K562 (cell line): ENCODE measurements around the gene GALNT18. TPM values are rescaled to one million over a fixed set of nuclear protein-coding genes. Genes with fewer than 3 reads are reported as not detected.

Source experiments
- ATAC-seq: fragments of 200-7000 bp; cut with Tn5 transposase; 3 replicates; pipeline ENCODE4 v1.9.1; 2020; ENCODE audit warnings: moderate library complexity
- BruUV-seq: library from RNA; stranded (reverse); fragments of 400-500 nt; replicated peaks from 2 replicates; lab custom pipeline; 2021; lab: Mats Ljungman, UMichigan
- CTCF ChIA-PET: fragments of 300-600 bp; formaldehyde crosslinking; extraction: SDS; loops from one replicate; lab custom pipeline; 2021; ENCODE audit warnings: low intra/inter-chr PET ratio; lab: Yijun Ruan, JAX
- POLR2A ChIA-PET: fragments of 300-600, 350-650 bp; sonication (Branson Sonifier 250); formaldehyde crosslinking; extraction: SDS; loops from one replicate; lab custom pipeline; 2021; ENCODE audit warnings: antibody characterized with exemption, inconsistent platforms; lab: Yijun Ruan, JAX
- DNase-seq, 4 experiments: peaks; one replicate each; pipeline versions ENCODE4 v3.0.0 to v3.0.0-alpha.2; 2011 to 2018; ENCODE audit warnings: low spot score in 3 of 4, mixed read lengths in 3 of 4; ENCODE audit errors: extremely low read depth in 1 of 4
- FAIRE-seq: peaks from 2 replicates; lab custom pipeline; 2011; peaks lifted over from hg19 to GRCh38; lab: Jason Lieb, UNC
- H2AFZ ChIP-seq: 2 replicates; pipeline ENCODE4 v1.6.0; 2011; ENCODE audit warnings: low read depth, low read length, control low read depth, inconsistent platforms
- H3K27ac ChIP-seq: fragments of 200-600 bp; 3 replicates; pipeline ENCODE4 v1.8.0; 2011; ENCODE audit warnings: low read depth, mild to moderate bottlenecking, control low read depth, inconsistent platforms, low read length, moderate library complexity, mixed read lengths; ENCODE audit errors: extremely low read depth
- H3K27me3 ChIP-seq, 2 experiments: fragments of 300-600 bp in 1 of 2; 2 replicates in 1 of 2; 3 replicates in 1 of 2; pipeline versions ENCODE4 v1.6.0 to v1.8.0; 2011; ENCODE audit warnings: inconsistent platforms in 2 of 2, low read length in 2 of 2, mild to moderate bottlenecking in 1 of 2, mixed read lengths in 1 of 2, moderate library complexity in 1 of 2; ENCODE audit not compliant: control insufficient read depth in 2 of 2, insufficient read depth in 2 of 2
- H3K36me3 ChIP-seq: fragments of 300-600 bp; 3 replicates; pipeline ENCODE4 v1.8.0; 2011; ENCODE audit warnings: mild to moderate bottlenecking, low read length, inconsistent platforms; ENCODE audit not compliant: control insufficient read depth, insufficient read depth
- H3K4me1 ChIP-seq, 2 experiments: fragments of 200-600 bp in 1 of 2; replicated peaks in 1 of 2; 2 replicates in 1 of 2; 3 replicates in 1 of 2; pipeline versions ENCODE4 v1.5.1 to v1.8.0; 2011; ENCODE audit warnings: inconsistent platforms in 2 of 2, low read length in 2 of 2, mild to moderate bottlenecking in 1 of 2, mixed read lengths in 1 of 2, moderate library complexity in 1 of 2; ENCODE audit not compliant: control insufficient read depth in 2 of 2, insufficient read depth in 2 of 2
- H3K4me2 ChIP-seq: 2 replicates; pipeline ENCODE4 v1.6.1; 2011; ENCODE audit warnings: low read length, control low read depth, inconsistent platforms, mixed read lengths; ENCODE audit not compliant: insufficient read depth
- H3K4me3 ChIP-seq: fragments of 200-600 bp; sonication (generic), shearing (Covaris generic); 2 replicates; pipeline ENCODE4 v1.5.1; 2016; ENCODE audit warnings: control low read depth, inconsistent platforms
- H3K79me2 ChIP-seq: fragments of 200-600 bp; 3 replicates; pipeline ENCODE4 v1.8.0; 2011; ENCODE audit warnings: low read length, inconsistent platforms; ENCODE audit not compliant: control insufficient read depth, insufficient read depth
- H3K9ac ChIP-seq, 2 experiments: 2 replicates each; pipeline versions ENCODE4 v1.6.0 to v1.6.1; 2011; ENCODE audit warnings: low read depth in 2 of 2, low read length in 2 of 2, control low read depth in 1 of 2, inconsistent platforms in 1 of 2, mild to moderate bottlenecking in 1 of 2, mixed read lengths in 1 of 2; ENCODE audit not compliant: insufficient read depth in 1 of 2
- H3K9me1 ChIP-seq: one replicate; pipeline ENCODE4 v1.6.0; 2011; ENCODE audit warnings: inconsistent platforms, mild to moderate bottlenecking, low read length, moderate library complexity; ENCODE audit not compliant: control insufficient read depth, insufficient read depth
- H3K9me3 ChIP-seq: replicated peaks from 2 replicates; pipeline ENCODE4 v1.5.1; 2011; ENCODE audit warnings: low read depth, low read length, inconsistent platforms; ENCODE audit not compliant: control insufficient read depth, insufficient read depth
- H4K20me1 ChIP-seq: replicated peaks from 2 replicates; pipeline ENCODE4 v1.6.1; 2011; ENCODE audit warnings: low read length, inconsistent platforms, mixed read lengths; ENCODE audit not compliant: control insufficient read depth, insufficient read depth
- HNRNPH1 ChIP-seq: fragments of 200-400 bp; formaldehyde crosslinking; optimal IDR thresholded peaks from 2 replicates; pipeline ENCODE3; 2017; ENCODE audit warnings: low read depth, mild to moderate bottlenecking, low read length, moderate library complexity
- SP2 ChIP-seq: IDR thresholded peaks from 2 replicates; pipeline ENCODE4 v1.6.1; 2011; ENCODE audit warnings: mild to moderate bottlenecking, low read depth, low read length, moderate library complexity; ENCODE audit not compliant: poor library complexity, severe bottlenecking; ENCODE audit errors: extremely low read depth
- ZNF384 ChIP-seq: IDR thresholded peaks from 2 replicates; pipeline ENCODE4 v1.6.1; 2012; ENCODE audit warnings: low read depth, low read length, improper control_type of control experiment
- WGBS: fragments of 100-300 bp; shearing (Covaris generic); methylation state at CpG from one replicate; pipeline ENCODE4 v1.1.6; 2016; ENCODE audit warnings: low coverage, mixed read lengths; ENCODE audit not compliant: insufficient coverage; ENCODE audit errors: missing lambda C conversion rate; 5-methylcytosine and 5-hydroxymethylcytosine counted together
- in situ Hi-C: fragments of 300-500 bp; cut with MboI; formaldehyde crosslinking; loops from 4 replicates; pipeline ENCODE4 v1.15.0; 2018; ENCODE audit warnings: inconsistent platforms, mixed read lengths
- intact Hi-C: fragments of 100-400 bp; cut with micrococcal nuclease; formaldehyde crosslinking; loops from 2 replicates; pipeline ENCODE4 v1.14.2; 2022
- polyA plus RNA-seq, 8 experiments: library from polyadenylated mRNA; depleted of rRNA in 4 of 8; stranded (reverse) in 5 of 8; unstranded in 3 of 8; fragments of >200 nt; fragmentation: Nextera tagmentation in 2 of 8; fragmentation: Illumina TruSeq in 1 of 8; extraction: Ambion mirVana in 2 of 8; extraction: Trizol in 1 of 8; gene quantifications; 2 replicates each; pipeline versions ENCODE4 v1.2.1 to v1.2.3, GENCODE V29; 2011 to 2014; ENCODE audit warnings: inconsistent platforms in 1 of 8, missing spikeins in 1 of 8
- total RNA-seq, 7 experiments: library from RNA; depleted of rRNA in 6 of 7; stranded (reverse); fragments of >200 nt in 6 of 7; fragmentation: Illumina TruSeq in 2 of 7; extraction: Trizol in 2 of 7; gene quantifications; 2 replicates each; pipeline versions ENCODE4 v1.2.1 to v1.2.3, GENCODE V29; 2011 to 2021; ENCODE audit warnings: low replicate concordance in 1 of 7
- TF ChIP-seq, protein P1 (sequence below), 2 experiments: fragments of 450-650 bp; conservative IDR thresholded peaks; 2 replicates each; pipeline ENCODE4 v1.6.1; 2017; ENCODE audit warnings: mild to moderate bottlenecking in 2 of 2, moderate library complexity in 2 of 2

GALNT18 gene
- total and polyA plus RNA-seq, 9 of the 15 experiments (the other 6 are each of a cell fraction or from before 2014, with no cell fraction given), result not detected

- H3K4me1 ChIP-seq, result no peaks in the 10 kb centered on the region
- H3K9ac ChIP-seq, result peak overlapping the region in 1 of 2 experiments; percentile 17; a peak in 1 of 4 replicates
- no peak overlapping the region for H3K4me3 ChIP-seq
- ATAC-seq (no peak), FAIRE-seq (no peak), DNase-seq (no peak)
- in situ Hi-C loops, result no loop called here
- no peaks in the 10 kb centered on the region for H3K9me1 ChIP-seq
- ChIA-PET CTCF (no interaction called here), POLR2A (interaction anchor here (1.3 kb wide), 1 partner anchor 27 kb away, joined by 4 read pairs; no protein-coding TSS in a partner anchor)
- H4K20me1 ChIP-seq, result peaks cover 6% of the 10 kb centered on the region; the same call in 1 of the 2 replicates
- no peaks in the 10 kb centered on the region for H3K9me3 ChIP-seq
- H2AFZ ChIP-seq, result no peak overlapping the region
- peaks cover 0 to 20% of the 10 kb centered on the region in 2 experiments; a peak in 2 of 5 replicates for H3K27me3 ChIP-seq
- H3K79me2 ChIP-seq, result no peaks in the 10 kb centered on the region
- no peak overlapping the region for H3K4me2 ChIP-seq
- no peaks in the 10 kb centered on the region for H3K36me3 ChIP-seq
- no peak overlapping the region for H3K27ac ChIP-seq
- WGBS, result 0% methylated on average over 3 of the region's 3 CpGs
- intact Hi-C loops, result no loop called here
- TF ChIP-seq, protein P1, sequence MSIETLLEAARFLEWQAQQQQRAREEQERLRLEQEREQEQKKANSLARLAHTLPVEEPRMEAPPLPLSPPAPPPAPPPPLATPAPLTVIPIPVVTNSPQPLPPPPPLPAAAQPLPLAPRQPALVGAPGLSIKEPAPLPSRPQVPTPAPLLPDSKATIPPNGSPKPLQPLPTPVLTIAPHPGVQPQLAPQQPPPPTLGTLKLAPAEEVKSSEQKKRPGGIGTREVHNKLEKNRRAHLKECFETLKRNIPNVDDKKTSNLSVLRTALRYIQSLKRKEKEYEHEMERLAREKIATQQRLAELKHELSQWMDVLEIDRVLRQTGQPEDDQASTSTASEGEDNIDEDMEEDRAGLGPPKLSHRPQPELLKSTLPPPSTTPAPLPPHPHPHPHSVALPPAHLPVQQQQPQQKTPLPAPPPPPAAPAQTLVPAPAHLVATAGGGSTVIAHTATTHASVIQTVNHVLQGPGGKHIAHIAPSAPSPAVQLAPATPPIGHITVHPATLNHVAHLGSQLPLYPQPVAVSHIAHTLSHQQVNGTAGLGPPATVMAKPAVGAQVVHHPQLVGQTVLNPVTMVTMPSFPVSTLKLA (conservative IDR thresholded peaks at IDR 0.05), result no peak
- no peak for TF ChIP-seq HNRNPH1
- TF ChIP-seq ZNF384, result no peak
- no peak for TF ChIP-seq SP2
- no TSS peak for BruUV-seq
Measured at GRCh38 chr11:11449327-11449726, 172.5 kb downstream of the GALNT18 start.
